GM18526 (cell line): ENCODE results near the gene TRIM69.

ENCODE experiments used
- POLR2A ChIP-seq: IDR thresholded peaks from 3 replicates; pipeline ENCODE4 v1.6.1; 2011; ENCODE audit not compliant: insufficient read length; ENCODE audit errors: extremely low read depth

The TRIM69 gene

DNA sequence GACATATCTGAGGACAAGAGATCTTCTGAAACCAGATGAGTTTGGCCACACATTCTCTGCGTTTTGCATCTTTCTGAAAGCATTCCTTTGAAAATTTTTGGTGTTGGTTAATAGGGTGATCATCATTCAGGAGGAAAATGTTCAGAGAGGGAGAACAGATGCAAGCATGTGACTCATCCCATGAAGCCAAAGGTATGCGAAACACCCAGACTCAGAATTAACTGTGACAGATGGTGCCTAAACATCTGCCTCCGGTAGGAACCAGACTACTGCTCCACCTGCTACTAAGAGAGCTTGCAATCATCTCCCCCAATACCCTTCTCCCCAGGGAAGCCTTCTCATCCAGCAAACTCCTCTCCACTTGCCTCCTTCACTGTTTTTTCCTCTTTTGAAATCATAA lies 46.2 kb downstream of the TRIM69 start:
- no peak for TF ChIP-seq POLR2A

- no peak for TF ChIP-seq POLR2A
Observed at GRCh38 chr15:44788748-44789147, 52.4 kb downstream of the TRIM69 start.

- no peak for TF ChIP-seq POLR2A
Observed at GRCh38 chr15:44790215-44790614, 53.9 kb downstream of the TRIM69 start.

GRCh38 chr15:44790656-44791055 lies 54.3 kb downstream of the TRIM69 start:
- TF ChIP-seq POLR2A = no peak

GRCh38 chr15:44792715-44793114 lies 56.4 kb downstream of the TRIM69 start:
- TF ChIP-seq POLR2A = no peak

DNA sequence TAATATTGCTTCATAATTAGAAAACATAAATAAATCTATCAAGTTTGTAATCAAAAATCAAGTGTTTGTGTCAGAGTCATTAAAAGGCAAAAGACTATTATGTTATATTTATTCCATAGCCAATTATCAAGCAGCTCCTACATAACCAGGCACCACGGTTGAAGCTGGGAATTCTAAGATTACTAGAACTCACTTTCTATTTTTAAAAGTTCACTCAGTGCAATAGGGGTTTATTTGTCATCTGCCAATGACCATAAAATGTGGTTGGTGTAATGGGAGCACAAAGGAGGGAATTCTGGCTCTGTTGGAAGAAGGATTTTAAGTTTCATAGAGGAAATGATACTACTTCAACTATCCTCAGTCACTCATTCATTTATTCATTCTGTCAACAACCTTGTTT lies 57.7 kb downstream of the TRIM69 start:
- TF ChIP-seq POLR2A = no peak

- TF ChIP-seq POLR2A = no peak
Observed at GRCh38 chr15:44796508-44796907, 60.2 kb downstream of the TRIM69 start.

DNA sequence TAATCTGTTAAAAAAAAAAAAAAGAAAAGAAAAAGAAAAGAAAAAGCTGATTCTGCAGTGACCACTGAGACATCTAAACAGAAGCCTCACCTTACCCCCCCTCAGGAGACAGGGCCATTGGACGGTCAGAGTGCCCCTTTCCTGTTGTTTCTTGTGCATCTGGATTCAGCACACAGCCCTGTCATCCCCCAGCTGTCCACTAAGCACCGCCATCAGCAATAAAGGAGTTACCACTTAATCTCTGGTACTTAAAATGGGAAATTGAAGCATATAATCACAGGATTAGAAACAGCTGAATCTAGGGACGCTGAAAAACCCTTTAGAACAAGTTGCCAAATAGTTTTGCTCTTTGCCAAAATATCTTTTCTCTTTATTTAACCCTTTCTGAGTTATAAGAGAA lies 62.5 kb downstream of the TRIM69 start:
- no peak for TF ChIP-seq POLR2A

- no peak for TF ChIP-seq POLR2A
Observed at GRCh38 chr15:44801364-44801763, 65.0 kb downstream of the TRIM69 start.

- TF ChIP-seq POLR2A = no peak
Observed at GRCh38 chr15:44801797-44802196, 65.5 kb downstream of the TRIM69 start.

- no peak for TF ChIP-seq POLR2A
Observed at GRCh38 chr15:44802336-44802735, 66.0 kb downstream of the TRIM69 start.

GRCh38 chr15:44804298-44805046 lies 68.1 kb downstream of the TRIM69 start:
- TF ChIP-seq POLR2A = no peak

DNA sequence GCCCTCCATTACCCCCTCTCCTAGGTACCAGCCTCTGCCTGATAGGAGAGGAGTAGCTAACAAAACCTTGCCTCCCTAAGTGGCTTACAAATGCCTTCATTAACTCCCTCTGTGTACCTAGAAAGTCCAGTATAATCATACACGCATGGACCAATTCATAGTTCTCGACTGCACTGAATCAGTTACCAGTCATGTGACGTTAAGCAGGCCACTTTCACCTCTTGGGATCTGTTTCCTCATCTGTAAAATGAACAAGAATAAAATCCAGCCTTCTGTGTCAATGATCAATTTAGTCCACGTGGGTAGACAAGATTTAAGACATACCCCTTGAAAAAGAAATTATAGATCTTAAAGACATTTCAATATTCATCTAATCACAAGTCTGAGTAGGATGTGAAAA lies 72.2 kb downstream of the TRIM69 start:
- TF ChIP-seq POLR2A = no peak

- no peak for TF ChIP-seq POLR2A
Observed at GRCh38 chr15:44810237-44810636, 73.9 kb downstream of the TRIM69 start.

GRCh38 chr15:44811337-44811736 lies 75.0 kb downstream of the TRIM69 start:
- TF ChIP-seq POLR2A = no peak

- TF ChIP-seq POLR2A = no peak
Observed at GRCh38 chr15:44812029-44812517, 75.7 kb downstream of the TRIM69 start.

GRCh38 chr15:44813231-44813630 lies 76.9 kb downstream of the TRIM69 start:
- no peak for TF ChIP-seq POLR2A
